SK-N-SH treated with all-trans-retinoic acid at 6 μM for 48 hours (cell line): ENCODE measurements around the gene MAP3K7.

Source experiments
- ARNTL ChIP-seq: fragments of 450-650 bp; formaldehyde crosslinking; IDR thresholded peaks from 2 replicates; pipeline ENCODE4 v1.5.0; 2020; ENCODE audit warnings: low read depth, mild to moderate bottlenecking, moderate library complexity, borderline replicate concordance
- CSDC2 ChIP-seq: fragments of 250-450 bp; sonication (Bioruptor Pico); IDR thresholded peaks from 2 replicates; pipeline ENCODE4 v1.5.0; 2020; ENCODE audit warnings: mild to moderate bottlenecking, moderate library complexity
- ISL1 ChIP-seq: fragments of 250-450 bp; sonication (Bioruptor Pico); IDR thresholded peaks from 2 replicates; pipeline ENCODE4 v2.1.2; 2022; ENCODE audit warnings: mild to moderate bottlenecking, moderate library complexity
- OSR1 ChIP-seq: fragments of 250-450 bp; sonication (Bioruptor Pico); IDR thresholded peaks from 2 replicates; pipeline ENCODE4 v1.8.0; 2022; ENCODE audit warnings: moderate library complexity, mild to moderate bottlenecking, inconsistent platforms
- SNAI2 ChIP-seq: fragments of 250-450 bp; sonication (Bioruptor Pico); IDR thresholded peaks from 2 replicates; pipeline ENCODE4 v1.5.0; 2020; ENCODE audit warnings: mild to moderate bottlenecking, moderate library complexity
- TCF4 ChIP-seq: fragments of 250-450 bp; sonication (Bioruptor Pico); IDR thresholded peaks from 2 replicates; pipeline ENCODE4 v1.8.0; 2021; ENCODE audit warnings: mild to moderate bottlenecking, moderate library complexity, borderline replicate concordance
- TOX ChIP-seq: fragments of 250-450 bp; sonication (Bioruptor Pico); IDR thresholded peaks from 2 replicates; pipeline ENCODE4 v1.8.0; 2021; ENCODE audit warnings: mild to moderate bottlenecking, moderate library complexity, borderline replicate concordance
- ZC3H10 ChIP-seq: fragments of 250-450 bp; sonication (Bioruptor Pico); IDR thresholded peaks from 2 replicates; pipeline ENCODE4 v1.5.1; 2021; ENCODE audit warnings: mild to moderate bottlenecking, moderate library complexity
- ZFP3 ChIP-seq: fragments of 250-450 bp; sonication (Bioruptor Pico); IDR thresholded peaks from 2 replicates; pipeline ENCODE4 v1.5.0; 2020; ENCODE audit warnings: mild to moderate bottlenecking, moderate library complexity
- ZNF565 ChIP-seq: fragments of 450-650 bp; formaldehyde crosslinking; conservative IDR thresholded peaks from 2 replicates; pipeline ENCODE4 v1.5.0; 2020; ENCODE audit warnings: low read depth, mild to moderate bottlenecking, moderate library complexity
- ZNF8 ChIP-seq: fragments of 450-650 bp; formaldehyde crosslinking; IDR thresholded peaks from 2 replicates; pipeline ENCODE4 v1.5.0; 2020; ENCODE audit warnings: mild to moderate bottlenecking, moderate library complexity
- TF ChIP-seq, protein P1 (sequence below): fragments of 250-450 bp; sonication (Bioruptor Pico); IDR thresholded peaks from 2 replicates; pipeline ENCODE4 v1.5.1; 2020; ENCODE audit warnings: low read depth, mild to moderate bottlenecking, moderate library complexity
- TF ChIP-seq, protein P2 (sequence below): fragments of 250-450 bp; sonication (Bioruptor Pico); IDR thresholded peaks from 2 replicates; pipeline ENCODE4 v1.8.0; 2020; ENCODE audit warnings: mild to moderate bottlenecking, moderate library complexity, borderline replicate concordance
- TF ChIP-seq, protein P3 (sequence below): fragments of 250-450 bp; sonication (Bioruptor Pico); IDR thresholded peaks from 2 replicates; pipeline ENCODE4 v1.5.0; 2020; ENCODE audit warnings: mild to moderate bottlenecking, moderate library complexity

DNA sequence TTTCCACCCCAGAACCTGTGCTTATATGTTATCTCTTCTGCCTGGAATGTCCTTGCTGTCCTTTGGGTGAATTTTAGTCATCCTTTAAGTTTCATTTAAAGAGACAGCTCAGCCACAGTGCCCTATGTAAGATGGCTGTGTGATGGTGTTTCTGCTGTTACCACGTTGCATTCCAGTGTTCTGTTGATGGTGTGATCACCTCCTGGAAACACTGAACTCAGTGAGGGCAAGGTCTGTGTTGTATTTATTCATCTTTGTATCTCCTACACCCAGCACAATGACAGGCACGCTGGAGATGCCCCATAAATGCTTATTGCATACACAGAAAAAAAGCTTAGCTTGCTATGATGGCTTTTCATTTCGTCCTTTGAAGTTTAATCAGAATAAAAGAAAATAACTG, 102.5 kb downstream of the MAP3K7 start:
- TF ChIP-seq ZNF565 (CRISPR knock-in tag) (no peak), CSDC2 (CRISPR knock-in tag) (no peak), ZFP3 (CRISPR knock-in tag) (no peak), ZNF8 (CRISPR knock-in tag) (no peak), ARNTL (CRISPR knock-in tag) (no peak), SNAI2 (no peak), OSR1 (CRISPR knock-in tag) (no peak), ZC3H10 (no peak), ISL1 (CRISPR knock-in tag) (no peak), TCF4 (CRISPR knock-in tag) (no peak), TOX (CRISPR knock-in tag) (no peak)
- TF ChIP-seq, protein P1, sequence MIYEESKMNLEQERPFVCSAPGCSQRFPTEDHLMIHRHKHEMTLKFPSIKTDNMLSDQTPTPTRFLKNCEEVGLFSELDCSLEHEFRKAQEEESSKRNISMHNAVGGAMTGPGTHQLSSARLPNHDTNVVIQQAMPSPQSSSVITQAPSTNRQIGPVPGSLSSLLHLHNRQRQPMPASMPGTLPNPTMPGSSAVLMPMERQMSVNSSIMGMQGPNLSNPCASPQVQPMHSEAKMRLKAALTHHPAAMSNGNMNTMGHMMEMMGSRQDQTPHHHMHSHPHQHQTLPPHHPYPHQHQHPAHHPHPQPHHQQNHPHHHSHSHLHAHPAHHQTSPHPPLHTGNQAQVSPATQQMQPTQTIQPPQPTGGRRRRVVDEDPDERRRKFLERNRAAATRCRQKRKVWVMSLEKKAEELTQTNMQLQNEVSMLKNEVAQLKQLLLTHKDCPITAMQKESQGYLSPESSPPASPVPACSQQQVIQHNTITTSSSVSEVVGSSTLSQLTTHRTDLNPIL, result no peak
- TF ChIP-seq, protein P2, sequence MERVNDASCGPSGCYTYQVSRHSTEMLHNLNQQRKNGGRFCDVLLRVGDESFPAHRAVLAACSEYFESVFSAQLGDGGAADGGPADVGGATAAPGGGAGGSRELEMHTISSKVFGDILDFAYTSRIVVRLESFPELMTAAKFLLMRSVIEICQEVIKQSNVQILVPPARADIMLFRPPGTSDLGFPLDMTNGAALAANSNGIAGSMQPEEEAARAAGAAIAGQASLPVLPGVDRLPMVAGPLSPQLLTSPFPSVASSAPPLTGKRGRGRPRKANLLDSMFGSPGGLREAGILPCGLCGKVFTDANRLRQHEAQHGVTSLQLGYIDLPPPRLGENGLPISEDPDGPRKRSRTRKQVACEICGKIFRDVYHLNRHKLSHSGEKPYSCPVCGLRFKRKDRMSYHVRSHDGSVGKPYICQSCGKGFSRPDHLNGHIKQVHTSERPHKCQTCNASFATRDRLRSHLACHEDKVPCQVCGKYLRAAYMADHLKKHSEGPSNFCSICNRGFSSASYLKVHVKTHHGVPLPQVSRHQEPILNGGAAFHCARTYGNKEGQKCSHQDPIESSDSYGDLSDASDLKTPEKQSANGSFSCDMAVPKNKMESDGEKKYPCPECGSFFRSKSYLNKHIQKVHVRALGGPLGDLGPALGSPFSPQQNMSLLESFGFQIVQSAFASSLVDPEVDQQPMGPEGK (CRISPR knock-in tag), result no peak
- TF ChIP-seq, protein P3, sequence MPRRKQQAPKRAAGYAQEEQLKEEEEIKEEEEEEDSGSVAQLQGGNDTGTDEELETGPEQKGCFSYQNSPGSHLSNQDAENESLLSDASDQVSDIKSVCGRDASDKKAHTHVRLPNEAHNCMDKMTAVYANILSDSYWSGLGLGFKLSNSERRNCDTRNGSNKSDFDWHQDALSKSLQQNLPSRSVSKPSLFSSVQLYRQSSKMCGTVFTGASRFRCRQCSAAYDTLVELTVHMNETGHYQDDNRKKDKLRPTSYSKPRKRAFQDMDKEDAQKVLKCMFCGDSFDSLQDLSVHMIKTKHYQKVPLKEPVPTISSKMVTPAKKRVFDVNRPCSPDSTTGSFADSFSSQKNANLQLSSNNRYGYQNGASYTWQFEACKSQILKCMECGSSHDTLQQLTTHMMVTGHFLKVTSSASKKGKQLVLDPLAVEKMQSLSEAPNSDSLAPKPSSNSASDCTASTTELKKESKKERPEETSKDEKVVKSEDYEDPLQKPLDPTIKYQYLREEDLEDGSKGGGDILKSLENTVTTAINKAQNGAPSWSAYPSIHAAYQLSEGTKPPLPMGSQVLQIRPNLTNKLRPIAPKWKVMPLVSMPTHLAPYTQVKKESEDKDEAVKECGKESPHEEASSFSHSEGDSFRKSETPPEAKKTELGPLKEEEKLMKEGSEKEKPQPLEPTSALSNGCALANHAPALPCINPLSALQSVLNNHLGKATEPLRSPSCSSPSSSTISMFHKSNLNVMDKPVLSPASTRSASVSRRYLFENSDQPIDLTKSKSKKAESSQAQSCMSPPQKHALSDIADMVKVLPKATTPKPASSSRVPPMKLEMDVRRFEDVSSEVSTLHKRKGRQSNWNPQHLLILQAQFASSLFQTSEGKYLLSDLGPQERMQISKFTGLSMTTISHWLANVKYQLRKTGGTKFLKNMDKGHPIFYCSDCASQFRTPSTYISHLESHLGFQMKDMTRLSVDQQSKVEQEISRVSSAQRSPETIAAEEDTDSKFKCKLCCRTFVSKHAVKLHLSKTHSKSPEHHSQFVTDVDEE, result no peak
